Fibroblast of villous mesenchyme (primary cell): Measurements from ENCODE around the gene TCTN1. TPM values are rescaled to one million over a fixed set of nuclear protein-coding genes. Genes with fewer than 3 reads are reported as not detected.

Experiments
- DNase-seq: peaks from one replicate; pipeline ENCODE4 v3.0.0-alpha.2; 2010; ENCODE audit warnings: low read depth
- H3K4me3 ChIP-seq: 2 replicates; pipeline ENCODE4 v1.5.1; 2011; ENCODE audit warnings: low read depth, mild to moderate bottlenecking, low read length
- small RNA-seq: library from RNA; depleted of rRNA; stranded (forward); fragments of <200 nt; gene quantifications from one replicate; pipeline ENCODE3, GENCODE V24; 2012
- total RNA-seq: library from RNA; depleted of rRNA; stranded (reverse); fragments of >200 nt; gene quantifications from 2 replicates; pipeline ENCODE4 v1.2.3, GENCODE V29; 2012
- TF ChIP-seq, protein P1 (sequence below): IDR thresholded peaks from 2 replicates; pipeline ENCODE4 v1.5.1; 2012; ENCODE audit warnings: low read depth, mild to moderate bottlenecking, low read length; ENCODE audit not compliant: insufficient read depth

TCTN1 gene
- total RNA-seq, 1 donor, result 28.9 TPM

GRCh38 chr12:110697236-110697635, 83.3 kb downstream of the TCTN1 start:
- DNase-seq, result no peak
- TF ChIP-seq, protein P1, sequence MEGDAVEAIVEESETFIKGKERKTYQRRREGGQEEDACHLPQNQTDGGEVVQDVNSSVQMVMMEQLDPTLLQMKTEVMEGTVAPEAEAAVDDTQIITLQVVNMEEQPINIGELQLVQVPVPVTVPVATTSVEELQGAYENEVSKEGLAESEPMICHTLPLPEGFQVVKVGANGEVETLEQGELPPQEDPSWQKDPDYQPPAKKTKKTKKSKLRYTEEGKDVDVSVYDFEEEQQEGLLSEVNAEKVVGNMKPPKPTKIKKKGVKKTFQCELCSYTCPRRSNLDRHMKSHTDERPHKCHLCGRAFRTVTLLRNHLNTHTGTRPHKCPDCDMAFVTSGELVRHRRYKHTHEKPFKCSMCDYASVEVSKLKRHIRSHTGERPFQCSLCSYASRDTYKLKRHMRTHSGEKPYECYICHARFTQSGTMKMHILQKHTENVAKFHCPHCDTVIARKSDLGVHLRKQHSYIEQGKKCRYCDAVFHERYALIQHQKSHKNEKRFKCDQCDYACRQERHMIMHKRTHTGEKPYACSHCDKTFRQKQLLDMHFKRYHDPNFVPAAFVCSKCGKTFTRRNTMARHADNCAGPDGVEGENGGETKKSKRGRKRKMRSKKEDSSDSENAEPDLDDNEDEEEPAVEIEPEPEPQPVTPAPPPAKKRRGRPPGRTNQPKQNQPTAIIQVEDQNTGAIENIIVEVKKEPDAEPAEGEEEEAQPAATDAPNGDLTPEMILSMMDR, result no peak
- H3K4me3 ChIP-seq, result no peak overlapping the region

- no peak overlapping the region for H3K4me3 ChIP-seq
- peak; percentile 74 for DNase-seq
- TF ChIP-seq, protein P1, result peak; percentile 66
These were observed 84.4 kb downstream of the TCTN1 start for GRCh38 chr12:110698171-110698902.

Small RNA genes lying within 50 kb of the gene (small RNA-seq; reads per million reads assigned to genes)
- gene RN7SL387P, result not detected

Other genes with a start within 250 kb of the TCTN1 start
- gene ANAPC7, start 210.4 kb upstream of the TCTN1 start, total RNA-seq, result 35.4 and 57.4 TPM in 2 replicates
- 259 and 354 TPM in 2 replicates for gene ARPC3, start 163.8 kb upstream of the TCTN1 start, total RNA-seq
- 12.2 and 16.4 TPM in 2 replicates for gene GPN3, start 145.9 kb upstream of the TCTN1 start, total RNA-seq
- gene FAM216A, start 145.3 kb upstream of the TCTN1 start, total RNA-seq, result 11.0 and 20.7 TPM in 2 replicates
- 88.3 and 93.7 TPM in 2 replicates for gene VPS29, start 112.0 kb upstream of the TCTN1 start, total RNA-seq
- 0.64 and 1.3 TPM in 2 replicates for gene RAD9B, start 111.8 kb upstream of the TCTN1 start, total RNA-seq
- gene PPTC7, start 30.8 kb upstream of the TCTN1 start, total RNA-seq, result 6.4 and 9.5 TPM in 2 replicates
- gene HVCN1, start 75.0 kb downstream of the TCTN1 start, total RNA-seq, result 5.6 and 5.8 TPM in 2 replicates
- gene PPP1CC, start 128.8 kb downstream of the TCTN1 start, total RNA-seq, result 82.8 and 139 TPM in 2 replicates
- not detected in 2 replicates for gene CCDC63, start 232.9 kb downstream of the TCTN1 start, total RNA-seq